GM19043 (cell line): Measurements from ENCODE around the gene PWWP2B.

Source experiments
- ATAC-seq: cut with Tn5 transposase; IDR thresholded peaks from one replicate; pipeline ENCODE4 v1.9.1; 2021; ENCODE audit warnings: low read depth; ENCODE audit not compliant: unreplicated experiment

The PWWP2B gene

DNA sequence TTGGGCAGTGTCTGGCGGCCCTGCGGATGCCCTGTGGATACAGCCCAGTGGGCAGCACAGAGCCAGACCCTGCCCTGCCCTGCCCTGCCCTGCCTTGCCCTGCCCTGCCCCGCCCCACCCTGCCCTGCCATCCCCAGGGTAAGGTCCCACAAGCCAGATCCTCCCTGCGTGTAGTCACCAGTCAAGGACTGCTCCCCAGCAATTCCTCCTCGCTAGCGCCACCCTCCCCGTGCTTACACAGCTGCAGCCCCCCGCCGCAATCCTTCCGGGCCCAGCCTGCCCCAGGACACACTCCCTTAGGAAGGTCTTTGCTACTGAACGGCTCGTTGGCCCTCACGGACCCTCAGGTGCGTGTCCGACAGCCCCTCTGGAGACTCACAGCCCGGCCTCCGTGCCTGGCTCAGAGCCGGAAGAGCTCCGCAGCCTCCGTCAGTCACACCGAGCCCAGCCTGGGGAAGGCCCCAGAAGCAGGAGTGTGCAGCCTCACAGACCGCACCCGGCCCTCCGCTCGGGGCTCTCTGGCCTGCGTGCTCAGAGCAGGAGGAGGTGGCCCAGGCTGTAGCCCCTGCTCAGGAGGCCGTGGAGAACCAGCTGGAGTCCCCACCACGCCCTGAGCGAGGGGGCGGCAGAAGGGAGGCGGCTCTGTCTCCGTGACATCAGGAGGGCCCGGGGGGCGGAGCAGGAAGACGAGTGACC, 68.3 kb downstream of the PWWP2B start:
- no peak for ATAC-seq

DNA sequence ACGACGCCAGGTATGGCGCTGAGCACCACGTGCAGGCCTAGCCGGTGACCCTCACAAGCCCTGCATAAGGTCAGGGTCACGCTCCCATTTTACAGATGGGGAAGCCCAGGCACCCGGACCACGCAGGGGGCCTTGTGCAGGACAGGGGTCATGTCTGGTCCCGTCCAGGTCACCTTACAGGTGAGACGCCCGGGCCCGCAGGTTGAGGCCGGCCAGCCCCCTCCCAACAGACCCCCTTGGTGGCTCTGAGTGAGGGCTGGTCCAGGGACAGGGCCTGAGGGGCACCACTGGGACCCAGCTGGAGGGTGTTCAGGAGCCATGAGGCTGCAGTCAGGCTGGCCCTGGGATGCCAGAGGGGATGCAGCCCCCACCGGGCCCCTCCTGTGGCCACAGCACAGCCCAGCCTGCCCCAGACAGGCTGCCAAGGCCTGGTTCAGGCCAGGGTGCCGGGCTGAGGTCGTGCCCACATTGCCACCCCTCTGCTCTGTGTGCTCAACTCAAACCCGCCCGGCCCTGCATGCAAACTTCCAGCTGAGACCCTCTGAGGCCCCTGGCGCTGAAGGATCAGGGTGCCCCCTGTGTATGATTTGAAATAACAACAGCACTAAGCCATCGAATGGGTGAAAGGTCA, 69.0 kb downstream of the PWWP2B start:
- ATAC-seq = no peak

DNA sequence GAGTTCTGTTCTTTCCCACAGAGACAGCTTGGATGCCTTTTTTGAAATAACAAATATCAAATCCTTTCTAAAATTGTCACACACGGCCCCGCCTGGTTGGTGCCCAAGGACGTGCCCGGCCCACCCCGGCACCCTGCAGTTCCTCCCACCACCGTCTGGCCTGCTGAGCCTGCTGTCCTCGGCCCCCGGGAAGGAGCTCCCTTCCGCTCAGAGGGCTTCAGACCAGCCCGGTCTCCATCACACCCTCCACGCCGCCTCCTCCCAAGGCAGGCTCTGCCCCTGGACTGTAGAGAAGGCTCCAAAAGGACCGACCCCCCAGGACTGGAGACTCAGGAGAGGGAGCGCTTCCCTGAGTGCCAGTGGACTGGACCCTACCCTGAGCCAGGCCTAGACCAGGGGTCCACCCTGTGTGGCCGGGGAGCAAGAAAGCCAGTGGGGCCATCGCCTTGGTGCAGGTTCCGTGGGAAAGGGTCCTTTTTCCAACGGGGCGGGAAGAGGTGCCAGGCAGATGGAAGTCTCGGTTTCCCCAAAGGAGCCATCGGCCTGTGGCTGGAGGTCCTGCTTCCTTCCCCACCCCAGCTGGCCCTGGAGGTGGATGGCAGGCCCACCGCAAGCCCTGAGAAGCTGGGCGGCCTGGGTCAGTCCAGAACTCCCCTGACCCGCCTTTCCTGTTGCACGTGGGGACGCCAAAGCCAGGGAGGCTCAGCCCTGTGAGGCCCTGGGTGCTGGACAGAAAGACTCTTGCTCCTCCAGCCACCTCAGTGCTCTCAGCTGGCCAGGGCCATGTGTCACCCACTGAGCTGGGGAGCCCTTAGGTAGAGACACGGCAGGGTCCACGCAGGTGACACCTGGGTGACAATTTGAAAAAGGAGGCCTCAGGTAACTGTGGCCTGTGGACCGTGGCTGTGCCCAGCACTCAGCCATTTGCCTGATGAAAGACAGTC, 69.8 kb downstream of the PWWP2B start:
- no peak for ATAC-seq
